IPS-11a (cell line): ENCODE data around the gene TEX44.
"Not testable (repeated sequence)": the region's sequence is repeated elsewhere in the genome, so short reads cannot be mapped to it uniquely, and the experiment has no call there.

Experiments
- H3K4me3 ChIP-seq: one replicate; pipeline ENCODE4 v1.5.1; 2013; ENCODE audit warnings: low read depth, low read length, control low read depth

TEX44 gene

GRCh38 chr2:231570915-231571314 is 21.7 kb upstream of the TEX44 start:
- H3K4me3 ChIP-seq: not testable (repeated sequence)

- no peak overlapping the region for H3K4me3 ChIP-seq
Measured at GRCh38 chr2:231571661-231572191, 20.9 kb upstream of the TEX44 start.

GRCh38 chr2:231573096-231573495 is 19.6 kb upstream of the TEX44 start:
- H3K4me3 ChIP-seq: no peak overlapping the region

GRCh38 chr2:231573698-231574421 is 18.8 kb upstream of the TEX44 start:
- H3K4me3 ChIP-seq: no peak overlapping the region

- no peak overlapping the region for H3K4me3 ChIP-seq
Measured at GRCh38 chr2:231575612-231576256, 16.9 kb upstream of the TEX44 start.

- no peak overlapping the region for H3K4me3 ChIP-seq
Measured at GRCh38 chr2:231576465-231576864, 16.2 kb upstream of the TEX44 start.

GRCh38 chr2:231578655-231579054 is 14.0 kb upstream of the TEX44 start:
- not testable (repeated sequence) for H3K4me3 ChIP-seq

- H3K4me3 ChIP-seq: no peak overlapping the region
Measured at GRCh38 chr2:231579560-231579959, 13.1 kb upstream of the TEX44 start.

GRCh38 chr2:231581328-231581727 is 11.3 kb upstream of the TEX44 start:
- no peak overlapping the region for H3K4me3 ChIP-seq

- H3K4me3 ChIP-seq: no peak overlapping the region
Measured at GRCh38 chr2:231583982-231584381, 8.7 kb upstream of the TEX44 start.

- not testable (repeated sequence) for H3K4me3 ChIP-seq
Measured at GRCh38 chr2:231587744-231588143, 4.9 kb upstream of the TEX44 start.

- no peak overlapping the region for H3K4me3 ChIP-seq
Measured at GRCh38 chr2:231589656-231590055, 3.0 kb upstream of the TEX44 start.

GRCh38 chr2:231590614-231591013 is 2.0 kb upstream of the TEX44 start:
- H3K4me3 ChIP-seq: no peak overlapping the region

GRCh38 chr2:231593666-231594065 is 1.0 kb downstream of the TEX44 start:
- no peak overlapping the region for H3K4me3 ChIP-seq

GRCh38 chr2:231597014-231597611 is 4.4 kb downstream of the TEX44 start:
- H3K4me3 ChIP-seq: no peak overlapping the region

GRCh38 chr2:231597627-231598026 is 5.0 kb downstream of the TEX44 start:
- H3K4me3 ChIP-seq: no peak overlapping the region

- no peak overlapping the region for H3K4me3 ChIP-seq
Measured at GRCh38 chr2:231600619-231601355, 8.1 kb downstream of the TEX44 start.

- H3K4me3 ChIP-seq: no peak overlapping the region
Measured at GRCh38 chr2:231601356-231602229, 8.9 kb downstream of the TEX44 start.

- H3K4me3 ChIP-seq: no peak overlapping the region
Measured at GRCh38 chr2:231602859-231603467, 10.3 kb downstream of the TEX44 start.

GRCh38 chr2:231604101-231604684 is 11.5 kb downstream of the TEX44 start:
- no peak overlapping the region for H3K4me3 ChIP-seq
